IMR-90 (cell line): ENCODE measurements around the gene PTPRC. TPM values are rescaled to one million over a fixed set of nuclear protein-coding genes. Genes with fewer than 3 reads are reported as not detected.

Experiments used
- ATAC-seq: fragments of 200-7000 bp; cut with Tn5 transposase; 2 replicates; pipeline ENCODE4 v1.9.1; 2020; ENCODE audit warnings: low read depth, mild to moderate bottlenecking, moderate library complexity
- BruUV-seq: library from RNA; stranded (reverse); fragments of 400-500 nt; replicated peaks from 2 replicates; lab custom pipeline; 2021; lab: Mats Ljungman, UMichigan
- CTCF ChIA-PET: fragments of 300-600 bp; formaldehyde crosslinking; extraction: SDS; loops from one replicate; lab custom pipeline; 2021; ENCODE audit warnings: antibody characterized with exemption; lab: Yijun Ruan, JAX
- POLR2A ChIA-PET: fragments of 300-600 bp; sonication (Branson Sonifier 250); formaldehyde crosslinking; loops from one replicate; lab custom pipeline; 2022; ENCODE audit warnings: antibody characterized with exemption; ENCODE audit not compliant: unreplicated experiment; lab: Charles Lee
- DNase-seq: peaks from one replicate; pipeline ENCODE4 v3.0.0; 2013
- H2AFZ ChIP-seq: replicated peaks from 2 replicates; pipeline ENCODE3; 2013; ENCODE audit warnings: low read length, mild to moderate bottlenecking; ENCODE audit not compliant: poor library complexity
- H2AK5ac ChIP-seq: 2 replicates; pipeline ENCODE4 v1.6.1; 2013; ENCODE audit warnings: low read depth, low read length, inconsistent platforms
- H2AK9ac ChIP-seq: replicated peaks from 2 replicates; pipeline ENCODE3; 2013; ENCODE audit warnings: mild to moderate bottlenecking, low read depth, low read length, moderate library complexity; ENCODE audit not compliant: poor library complexity
- H2BK120ac ChIP-seq: 2 replicates; pipeline ENCODE4 v1.6.1; 2013; ENCODE audit warnings: low read depth, low read length, inconsistent platforms
- H2BK15ac ChIP-seq: 3 replicates; pipeline ENCODE4 v1.6.1; 2013; ENCODE audit warnings: low read depth, low read length, inconsistent platforms
- H2BK20ac ChIP-seq: 2 replicates; pipeline ENCODE4 v1.6.1; 2013; ENCODE audit warnings: low read depth, mild to moderate bottlenecking, inconsistent platforms, low read length, moderate library complexity
- H2BK5ac ChIP-seq: 2 replicates; pipeline ENCODE4 v1.6.1; 2013; ENCODE audit warnings: mild to moderate bottlenecking, low read depth, low read length, inconsistent platforms; ENCODE audit not compliant: poor library complexity, severe bottlenecking
- H3K14ac ChIP-seq: replicated peaks from 2 replicates; pipeline ENCODE4 v1.6.1; 2013; ENCODE audit warnings: low read depth, low read length, inconsistent platforms
- H3K18ac ChIP-seq: 2 replicates; pipeline ENCODE4 v1.6.1; 2013; ENCODE audit warnings: low read depth, low read length, control low read depth
- H3K23ac ChIP-seq: 2 replicates; pipeline ENCODE4 v1.6.1; 2013; ENCODE audit warnings: low read depth, low read length, inconsistent platforms
- H3K27ac ChIP-seq: 2 replicates; pipeline ENCODE4 v1.5.1; 2013; ENCODE audit warnings: mild to moderate bottlenecking, control low read depth, low read length; ENCODE audit not compliant: insufficient read depth
- H3K27me3 ChIP-seq: 2 replicates; pipeline ENCODE4 v1.6.1; 2013; ENCODE audit warnings: low read length; ENCODE audit not compliant: control insufficient read depth, insufficient read depth
- H3K36me3 ChIP-seq: 2 replicates; pipeline ENCODE4 v1.6.1; 2013; ENCODE audit warnings: low read length, mixed read lengths; ENCODE audit not compliant: control insufficient read depth, insufficient read depth
- H3K4ac ChIP-seq: 2 replicates; pipeline ENCODE4 v1.6.1; 2013; ENCODE audit warnings: low read depth, low read length, inconsistent platforms
- H3K4me1 ChIP-seq: 2 replicates; pipeline ENCODE4 v1.6.1; 2013; ENCODE audit warnings: low read length, mixed read lengths; ENCODE audit not compliant: control insufficient read depth, insufficient read depth
- H3K4me2 ChIP-seq: 2 replicates; pipeline ENCODE4 v1.6.1; 2013; ENCODE audit warnings: low read depth, mild to moderate bottlenecking, control low read depth, low read length, moderate library complexity
- H3K4me3 ChIP-seq: 2 replicates; pipeline ENCODE4 v1.5.1; 2013; ENCODE audit warnings: low read depth, mild to moderate bottlenecking, control low read depth, low read length, moderate library complexity; ENCODE audit not compliant: insufficient read depth
- H3K56ac ChIP-seq: 2 replicates; pipeline ENCODE4 v1.6.1; 2013; ENCODE audit warnings: low read length, inconsistent platforms; ENCODE audit not compliant: insufficient read depth; ENCODE audit errors: extremely low read depth
- H3K79me1 ChIP-seq, 2 experiments: 2 replicates each; pipeline ENCODE4 v1.6.1; 2013; ENCODE audit warnings: low read length in 2 of 2, inconsistent platforms in 1 of 2, low read depth in 1 of 2
- H3K9ac ChIP-seq: 2 replicates; pipeline ENCODE4 v1.6.1; 2013; ENCODE audit warnings: low read depth, low read length, control low read depth
- H3K9me1 ChIP-seq: 2 replicates; pipeline ENCODE4 v1.6.1; 2013; ENCODE audit warnings: low read length, inconsistent platforms; ENCODE audit not compliant: insufficient read depth
- H3K9me3 ChIP-seq: 2 replicates; pipeline ENCODE4 v1.6.1; 2013; ENCODE audit warnings: low read length; ENCODE audit not compliant: control insufficient read depth, insufficient read depth
- H4K20me1 ChIP-seq: 2 replicates; pipeline ENCODE4 v1.6.1; 2013; ENCODE audit warnings: low read length, inconsistent platforms; ENCODE audit not compliant: insufficient read depth
- H4K5ac ChIP-seq: 2 replicates; pipeline ENCODE4 v1.6.1; 2013; ENCODE audit warnings: mild to moderate bottlenecking, low read depth, low read length, control low read depth
- H4K8ac ChIP-seq, 2 experiments: 2 replicates each; pipeline ENCODE4 v1.6.1; 2013; ENCODE audit warnings: low read depth in 2 of 2, low read length in 2 of 2, control low read depth in 1 of 2, inconsistent platforms in 1 of 2
- H4K91ac ChIP-seq: 2 replicates; pipeline ENCODE4 v1.6.1; 2013; ENCODE audit warnings: low read depth, low read length, inconsistent platforms; ENCODE audit not compliant: insufficient read depth
- BHLHE40 ChIP-seq: fragments of 150-350 bp; IDR thresholded peaks from 2 replicates; pipeline ENCODE4 v1.6.1; 2016; ENCODE audit warnings: mild to moderate bottlenecking, low read depth, low read length
- CEBPB ChIP-seq: IDR thresholded peaks from 2 replicates; pipeline ENCODE4 v1.6.1; 2012; ENCODE audit warnings: low read depth, low read length, improper control_type of control experiment
- CHD1 ChIP-seq: IDR thresholded peaks from 2 replicates; pipeline ENCODE4 v1.6.1; 2012; ENCODE audit warnings: low read depth, low read length, improper control_type of control experiment
- FOS ChIP-seq: fragments of 150-350 bp; IDR thresholded peaks from 2 replicates; pipeline ENCODE4 v1.6.1; 2016; ENCODE audit warnings: low read depth, low read length
- MAFK ChIP-seq: IDR thresholded peaks from 2 replicates; pipeline ENCODE4 v1.6.1; 2012; ENCODE audit warnings: low read depth, low read length, improper control_type of control experiment
- MAZ ChIP-seq: IDR thresholded peaks from 2 replicates; pipeline ENCODE4 v1.6.1; 2012; ENCODE audit warnings: low read depth, mild to moderate bottlenecking, low read length, improper control_type of control experiment, moderate library complexity, borderline replicate concordance
- MXI1 ChIP-seq: IDR thresholded peaks from 2 replicates; pipeline ENCODE4 v1.6.1; 2012; ENCODE audit warnings: low read depth, mild to moderate bottlenecking, low read length, moderate library complexity, borderline replicate concordance
- NFE2L2 ChIP-seq: fragments of 150-350 bp; IDR thresholded peaks from 2 replicates; pipeline ENCODE4 v1.6.1; 2016; ENCODE audit warnings: low read depth, mild to moderate bottlenecking, low read length
- POLR2A ChIP-seq: IDR thresholded peaks from 2 replicates; pipeline ENCODE4 v1.6.1; 2012; ENCODE audit warnings: mild to moderate bottlenecking, low read depth, low read length
- RAD21 ChIP-seq: IDR thresholded peaks from 2 replicates; pipeline ENCODE4 v1.6.1; 2012; ENCODE audit warnings: low read length, improper control_type of control experiment
- RCOR1 ChIP-seq: IDR thresholded peaks from 2 replicates; pipeline ENCODE4 v1.6.1; 2012; ENCODE audit warnings: mild to moderate bottlenecking, low read length, improper control_type of control experiment; ENCODE audit not compliant: insufficient replicate concordance
- RFX5 ChIP-seq: IDR thresholded peaks from 2 replicates; pipeline ENCODE4 v1.8.0; 2012; ENCODE audit warnings: low read depth, mild to moderate bottlenecking, low read length, moderate library complexity
- SMC3 ChIP-seq: fragments of 150-350 bp; IDR thresholded peaks from 2 replicates; pipeline ENCODE4 v1.6.1; 2016; ENCODE audit warnings: low read depth, mild to moderate bottlenecking, antibody characterized with exemption, low read length, moderate library complexity
- WGBS, 2 experiments: methylation state at CpG; one replicate each; pipeline versions ENCODE4 v1.1.5 to v1.1.7; 2013; ENCODE audit warnings: missing lambda C conversion rate in 2 of 2; ENCODE audit not compliant: insufficient read length in 1 of 2; ENCODE audit errors: extremely low coverage in 2 of 2; 5-methylcytosine and 5-hydroxymethylcytosine counted together
- dilution Hi-C: fragments of 300-500 bp; cut with HindIII; formaldehyde crosslinking; loops from one replicate; pipeline ENCODE4 v1.14.3; 2018; ENCODE audit warnings: low sequenced_read_pairs; ENCODE audit not compliant: unreplicated experiment
- in situ Hi-C: fragments of 300-500 bp; cut with MboI; formaldehyde crosslinking; loops from 3 replicates; pipeline ENCODE4 v1.14.3; 2019; ENCODE audit warnings: low sequenced_read_pairs, inconsistent platforms, mixed read lengths
- intact Hi-C: fragments of 100-400 bp; cut with micrococcal nuclease; formaldehyde crosslinking; loops from 2 replicates; pipeline ENCODE4 v1.10.0; 2022
- polyA plus RNA-seq, 3 experiments: library from polyadenylated mRNA; depleted of rRNA; stranded (reverse); fragments of >200 nt; gene quantifications; 2 replicates each; pipeline ENCODE4 v1.2.3, GENCODE V29; 2012; ENCODE audit warnings: low replicate concordance in 1 of 3
- total RNA-seq: library from RNA; depleted of rRNA; stranded (reverse); fragments of >200 nt; gene quantifications from 2 replicates; pipeline ENCODE4 v1.2.3, GENCODE V29; 2012
- TF ChIP-seq, protein P1 (sequence below): fragments of 150-350 bp; IDR thresholded peaks from 2 replicates; pipeline ENCODE4 v1.6.1; 2017; ENCODE audit warnings: mild to moderate bottlenecking, antibody characterized with exemption, low read length, low read depth
- TF ChIP-seq, protein P2 (sequence below): fragments of 150-350 bp; IDR thresholded peaks from 2 replicates; pipeline ENCODE4 v1.6.1; 2016; ENCODE audit warnings: low read depth, mild to moderate bottlenecking, low read length, moderate library complexity, borderline replicate concordance
- TF ChIP-seq, protein P3 (sequence below): conservative IDR thresholded peaks from 2 replicates; pipeline ENCODE4 v1.5.1; 2012; ENCODE audit warnings: mild to moderate bottlenecking, low read depth, low read length, improper control_type of control experiment

PTPRC gene
- total and polyA plus RNA-seq, 2 of the 4 experiments (the other 2 are of a cell fraction), result not detected

DNA sequence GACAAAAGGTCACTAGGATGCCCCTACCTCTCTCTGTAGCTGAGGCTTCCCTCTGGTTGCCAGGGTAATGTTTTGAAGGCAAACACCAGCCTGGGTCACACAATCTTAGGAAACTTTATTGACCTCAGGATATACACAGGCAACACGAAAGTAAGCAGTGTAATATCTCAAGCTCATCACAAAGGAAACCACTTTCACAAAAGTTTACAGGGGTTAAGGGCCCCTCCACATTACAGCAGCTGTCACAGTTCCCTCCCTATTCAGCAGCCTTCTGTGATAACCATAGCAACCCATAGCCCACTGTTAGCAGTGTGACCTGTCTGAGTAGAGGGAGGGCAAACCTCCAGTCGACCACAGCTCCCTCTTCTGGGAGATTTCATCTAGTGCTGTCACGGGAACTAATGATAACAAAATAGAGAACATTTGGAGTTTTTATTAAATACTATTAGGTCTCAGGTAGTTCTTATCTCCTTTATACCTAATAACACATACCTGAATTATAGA lies 149.8 kb downstream of the PTPRC start:
- Histone ChIP-seq H3K36me3 (no peaks in the 10 kb centered on the region), H3K9me1 (no peaks in the 10 kb centered on the region)
- TF ChIP-seq, protein P1, sequence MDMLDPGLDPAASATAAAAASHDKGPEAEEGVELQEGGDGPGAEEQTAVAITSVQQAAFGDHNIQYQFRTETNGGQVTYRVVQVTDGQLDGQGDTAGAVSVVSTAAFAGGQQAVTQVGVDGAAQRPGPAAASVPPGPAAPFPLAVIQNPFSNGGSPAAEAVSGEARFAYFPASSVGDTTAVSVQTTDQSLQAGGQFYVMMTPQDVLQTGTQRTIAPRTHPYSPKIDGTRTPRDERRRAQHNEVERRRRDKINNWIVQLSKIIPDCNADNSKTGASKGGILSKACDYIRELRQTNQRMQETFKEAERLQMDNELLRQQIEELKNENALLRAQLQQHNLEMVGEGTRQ, result no peak
- TF ChIP-seq CHD1 (no peak), RAD21 (no peak), NFE2L2 (no peak), MAFK (no peak), POLR2A (no peak), RCOR1 (no peak), RFX5 (no peak), MAZ (no peak), FOS (no peak), BHLHE40 (no peak), MXI1 (no peak), SMC3 (0 out of 2 replicates have a peak, but pooled peaks have one; percentile 5), CEBPB (no peak)
- TF ChIP-seq, protein P2, sequence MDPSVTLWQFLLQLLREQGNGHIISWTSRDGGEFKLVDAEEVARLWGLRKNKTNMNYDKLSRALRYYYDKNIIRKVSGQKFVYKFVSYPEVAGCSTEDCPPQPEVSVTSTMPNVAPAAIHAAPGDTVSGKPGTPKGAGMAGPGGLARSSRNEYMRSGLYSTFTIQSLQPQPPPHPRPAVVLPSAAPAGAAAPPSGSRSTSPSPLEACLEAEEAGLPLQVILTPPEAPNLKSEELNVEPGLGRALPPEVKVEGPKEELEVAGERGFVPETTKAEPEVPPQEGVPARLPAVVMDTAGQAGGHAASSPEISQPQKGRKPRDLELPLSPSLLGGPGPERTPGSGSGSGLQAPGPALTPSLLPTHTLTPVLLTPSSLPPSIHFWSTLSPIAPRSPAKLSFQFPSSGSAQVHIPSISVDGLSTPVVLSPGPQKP, result no peak
- TF ChIP-seq, protein P3, sequence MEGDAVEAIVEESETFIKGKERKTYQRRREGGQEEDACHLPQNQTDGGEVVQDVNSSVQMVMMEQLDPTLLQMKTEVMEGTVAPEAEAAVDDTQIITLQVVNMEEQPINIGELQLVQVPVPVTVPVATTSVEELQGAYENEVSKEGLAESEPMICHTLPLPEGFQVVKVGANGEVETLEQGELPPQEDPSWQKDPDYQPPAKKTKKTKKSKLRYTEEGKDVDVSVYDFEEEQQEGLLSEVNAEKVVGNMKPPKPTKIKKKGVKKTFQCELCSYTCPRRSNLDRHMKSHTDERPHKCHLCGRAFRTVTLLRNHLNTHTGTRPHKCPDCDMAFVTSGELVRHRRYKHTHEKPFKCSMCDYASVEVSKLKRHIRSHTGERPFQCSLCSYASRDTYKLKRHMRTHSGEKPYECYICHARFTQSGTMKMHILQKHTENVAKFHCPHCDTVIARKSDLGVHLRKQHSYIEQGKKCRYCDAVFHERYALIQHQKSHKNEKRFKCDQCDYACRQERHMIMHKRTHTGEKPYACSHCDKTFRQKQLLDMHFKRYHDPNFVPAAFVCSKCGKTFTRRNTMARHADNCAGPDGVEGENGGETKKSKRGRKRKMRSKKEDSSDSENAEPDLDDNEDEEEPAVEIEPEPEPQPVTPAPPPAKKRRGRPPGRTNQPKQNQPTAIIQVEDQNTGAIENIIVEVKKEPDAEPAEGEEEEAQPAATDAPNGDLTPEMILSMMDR, result peak; percentile 9; the same call in 1 of the 2 replicates

More for the DNA sequence above, 149.8 kb downstream of the PTPRC start:
- Histone ChIP-seq H3K27me3 (no peaks in the 10 kb centered on the region), H4K91ac (no peak overlapping the region), H2BK20ac (no peak overlapping the region), H3K4me3 (no peak overlapping the region), H2AK5ac (no peak overlapping the region), H3K23ac (no peak overlapping the region), H3K4me2 (no peak overlapping the region), H4K20me1 (no peaks in the 10 kb centered on the region), H3K79me1 (no peaks in the 10 kb centered on the region), H3K9me3 (no peaks in the 10 kb centered on the region), H3K4ac (no peak overlapping the region), H2BK120ac (no peak overlapping the region), H4K5ac (no peak overlapping the region), H3K56ac (no peak overlapping the region), H2AFZ (no peak overlapping the region), H2BK15ac (no peak overlapping the region), H3K27ac (no peak overlapping the region), H3K18ac (no peak overlapping the region), H2AK9ac (no peak overlapping the region), H3K4me1 (no peaks in the 10 kb centered on the region), H2BK5ac (no peak overlapping the region), H4K8ac (no peak overlapping the region), H3K14ac (no peak overlapping the region), H3K9ac (no peak overlapping the region)
- in situ Hi-C loops (loop anchor here (25.0 kb wide), 1 partner anchor 324 kb away; no protein-coding TSS in a partner anchor), dilution Hi-C loops (no loop called here), intact Hi-C loops (no loop called here)
- CTCF ChIA-PET, result interaction anchor here (0.9 to 1.6 kb wide), 5 partner anchors 11 to 335 kb away, joined by 3 to 5 read pairs (median 3); no protein-coding TSS in a partner anchor
- ATAC-seq, result no peak
- no CpG with 5 or more reads among the region's 3 CpGs for WGBS, 2 experiments
- POLR2A ChIA-PET, result no interaction called here
- DNase-seq, result no peak
- BruUV-seq, result no TSS peak
